Parathyroid adenoma (tissue), 2 donors: Measurements from ENCODE around the gene WNT7B.

ENCODE experiments used
- H2AFZ ChIP-seq: fragments of 300-600 bp; sonication (generic); one replicate; pipeline ENCODE4 v1.7.0; 2017; ENCODE audit warnings: antibody characterized with exemption, mild to moderate bottlenecking
- H3K27ac ChIP-seq: fragments of 300-600 bp; sonication (generic); one replicate; pipeline ENCODE4 v1.7.0; 2017
- H3K27me3 ChIP-seq: fragments of 300-600 bp; sonication (generic); one replicate; pipeline ENCODE4 v1.7.0; 2017; ENCODE audit warnings: low read length; ENCODE audit not compliant: control insufficient read depth, insufficient read depth
- H3K36me3 ChIP-seq: fragments of 300-600 bp; sonication (generic); one replicate; pipeline ENCODE4 v1.7.0; 2017; ENCODE audit warnings: low read length; ENCODE audit not compliant: control insufficient read depth, insufficient read depth
- H3K4me1 ChIP-seq: fragments of 300-600 bp; sonication (generic); one replicate; pipeline ENCODE4 v1.7.0; 2017; ENCODE audit warnings: control low read depth
- H3K4me2 ChIP-seq: fragments of 300-600 bp; sonication (generic); one replicate; pipeline ENCODE4 v1.7.0; 2017; ENCODE audit warnings: low read length
- H3K4me3 ChIP-seq: fragments of 300-600 bp; sonication (generic); one replicate; pipeline ENCODE4 v1.7.0; 2017; ENCODE audit warnings: low read depth, low read length
- H3K79me2 ChIP-seq: fragments of 300-600 bp; sonication (generic); one replicate; pipeline ENCODE4 v1.7.0; 2017; ENCODE audit warnings: control low read depth
- H3K9ac ChIP-seq: fragments of 300-600 bp; sonication (generic); one replicate; pipeline ENCODE4 v1.7.0; 2017; ENCODE audit warnings: mild to moderate bottlenecking
- H3K9me3 ChIP-seq: fragments of 300-600 bp; sonication (generic); one replicate; pipeline ENCODE4 v1.7.0; 2017; ENCODE audit warnings: low read length; ENCODE audit not compliant: control insufficient read depth
- TF ChIP-seq, protein P1 (sequence below): fragments of 300-600 bp; sonication (generic); IDR thresholded peaks from one replicate; pipeline ENCODE4 v1.7.0; 2017; ENCODE audit warnings: antibody characterized with exemption, mild to moderate bottlenecking
- donor health status: primary hyperparathyroidism.

WNT7B gene

DNA sequence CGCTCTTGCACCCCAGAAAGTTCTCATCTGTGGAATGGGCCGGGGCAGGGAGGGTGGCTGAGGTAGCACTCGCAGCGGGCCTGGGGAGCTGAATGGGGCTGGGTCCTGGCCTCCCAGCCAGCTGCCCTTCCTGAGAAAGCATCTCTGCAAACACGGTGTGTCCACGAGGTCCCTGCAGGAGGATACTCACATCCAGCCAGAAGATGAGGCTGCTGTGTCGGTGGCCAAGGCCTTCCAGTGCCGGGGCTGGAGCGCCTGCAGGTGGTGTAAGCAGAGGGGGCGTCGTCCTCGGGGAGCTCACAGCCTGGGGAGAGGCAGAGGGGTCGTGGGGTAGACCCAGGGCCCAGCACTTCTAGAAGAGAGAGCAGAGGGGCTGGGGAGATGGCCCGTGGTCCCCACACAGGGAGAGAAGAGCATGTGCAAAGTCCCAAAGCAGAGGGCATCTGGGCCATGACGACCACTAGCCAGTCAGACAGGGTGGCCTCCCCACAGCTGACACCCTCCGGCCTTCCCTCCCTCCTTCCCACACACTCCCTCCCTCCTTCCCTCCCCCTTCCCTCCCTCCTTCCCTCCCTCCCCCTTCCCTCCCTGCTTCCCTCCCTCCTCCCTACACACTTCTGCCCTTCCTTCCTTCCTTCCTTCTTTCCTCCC, 97.9 kb downstream of the WNT7B start:
- no peak overlapping the region for H2AFZ ChIP-seq
- no peak overlapping the region for H3K9ac ChIP-seq
- peaks cover 3% of the 10 kb centered on the region for H3K27me3 ChIP-seq
- no peak overlapping the region for H3K27ac ChIP-seq
- TF ChIP-seq, protein P1, sequence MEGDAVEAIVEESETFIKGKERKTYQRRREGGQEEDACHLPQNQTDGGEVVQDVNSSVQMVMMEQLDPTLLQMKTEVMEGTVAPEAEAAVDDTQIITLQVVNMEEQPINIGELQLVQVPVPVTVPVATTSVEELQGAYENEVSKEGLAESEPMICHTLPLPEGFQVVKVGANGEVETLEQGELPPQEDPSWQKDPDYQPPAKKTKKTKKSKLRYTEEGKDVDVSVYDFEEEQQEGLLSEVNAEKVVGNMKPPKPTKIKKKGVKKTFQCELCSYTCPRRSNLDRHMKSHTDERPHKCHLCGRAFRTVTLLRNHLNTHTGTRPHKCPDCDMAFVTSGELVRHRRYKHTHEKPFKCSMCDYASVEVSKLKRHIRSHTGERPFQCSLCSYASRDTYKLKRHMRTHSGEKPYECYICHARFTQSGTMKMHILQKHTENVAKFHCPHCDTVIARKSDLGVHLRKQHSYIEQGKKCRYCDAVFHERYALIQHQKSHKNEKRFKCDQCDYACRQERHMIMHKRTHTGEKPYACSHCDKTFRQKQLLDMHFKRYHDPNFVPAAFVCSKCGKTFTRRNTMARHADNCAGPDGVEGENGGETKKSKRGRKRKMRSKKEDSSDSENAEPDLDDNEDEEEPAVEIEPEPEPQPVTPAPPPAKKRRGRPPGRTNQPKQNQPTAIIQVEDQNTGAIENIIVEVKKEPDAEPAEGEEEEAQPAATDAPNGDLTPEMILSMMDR: no peak
- H3K4me3 ChIP-seq: no peak overlapping the region
- H3K79me2 ChIP-seq: no peaks in the 10 kb centered on the region
- H3K4me2 ChIP-seq: no peak overlapping the region
- no peaks in the 10 kb centered on the region for H3K36me3 ChIP-seq
- H3K4me1 ChIP-seq: no peaks in the 10 kb centered on the region
- H3K9me3 ChIP-seq: no peaks in the 10 kb centered on the region

DNA sequence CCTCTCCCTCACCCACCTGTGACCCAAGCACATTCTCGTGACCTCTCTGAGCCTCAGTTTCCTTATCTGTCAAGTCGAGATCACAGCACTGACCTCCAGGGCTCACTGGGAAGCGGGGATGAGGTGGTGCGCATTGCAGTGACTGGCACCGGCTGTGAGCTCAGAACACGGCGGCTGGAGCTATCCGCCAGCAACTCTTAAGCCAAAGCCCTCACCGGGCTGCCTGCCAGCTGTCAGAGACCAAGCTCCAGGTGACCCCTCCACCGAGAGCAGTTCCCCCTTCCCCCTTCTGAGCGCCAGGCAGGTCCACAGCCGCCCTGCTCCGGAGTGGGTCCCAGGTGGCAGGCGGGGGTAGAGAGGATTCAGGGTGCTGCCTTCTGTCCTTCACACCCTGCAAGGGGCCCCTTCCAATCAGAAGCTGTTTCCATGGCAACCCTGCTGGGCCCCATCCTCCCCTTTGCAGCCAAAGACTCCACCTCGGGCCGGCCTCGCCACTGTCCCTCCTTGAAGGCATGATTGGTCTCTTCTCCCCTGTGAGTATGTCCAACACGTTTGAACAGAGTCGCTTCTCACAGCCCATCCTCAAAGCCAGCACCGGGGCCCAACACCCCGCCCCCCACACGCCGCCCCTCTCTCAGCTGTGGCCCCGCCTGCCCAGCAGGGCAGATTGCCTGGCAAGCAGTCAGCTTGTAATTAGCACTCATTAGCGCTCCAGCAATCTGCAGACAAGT, 98.7 kb downstream of the WNT7B start:
- no peak overlapping the region for H3K4me3 ChIP-seq
- peaks cover 3% of the 10 kb centered on the region for H3K27me3 ChIP-seq
- no peaks in the 10 kb centered on the region for H3K79me2 ChIP-seq
- no peak overlapping the region for H3K27ac ChIP-seq
- H3K4me1 ChIP-seq: no peaks in the 10 kb centered on the region
- no peak overlapping the region for H2AFZ ChIP-seq
- TF ChIP-seq, protein P1: no peak
- H3K4me2 ChIP-seq: no peak overlapping the region
- H3K36me3 ChIP-seq: peaks cover under 1% of the 10 kb centered on the region
- no peak overlapping the region for H3K9ac ChIP-seq
- no peaks in the 10 kb centered on the region for H3K9me3 ChIP-seq

DNA sequence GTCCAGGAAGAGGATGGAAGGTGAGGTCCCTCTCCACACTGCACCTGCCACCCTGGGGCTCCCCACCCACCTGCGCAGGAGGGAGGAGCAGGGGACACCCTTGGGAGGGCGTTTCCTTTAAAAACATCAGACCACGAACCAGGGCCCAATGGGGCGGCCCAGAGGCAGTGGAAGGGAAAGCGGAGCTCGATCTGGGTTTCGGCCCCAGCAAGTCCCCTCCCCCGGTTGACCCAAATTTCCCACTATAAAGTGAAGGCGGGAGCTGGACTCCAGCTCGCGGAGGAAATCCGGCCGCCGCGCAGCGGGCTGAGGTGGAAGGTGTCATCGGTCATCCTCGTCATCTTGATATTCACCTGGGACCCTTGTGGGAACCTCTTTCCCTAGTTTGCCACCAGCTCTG, 99.3 kb downstream of the WNT7B start:
- no peak overlapping the region for H3K27ac ChIP-seq
- H2AFZ ChIP-seq: no peak overlapping the region
- H3K9ac ChIP-seq: no peak overlapping the region
- TF ChIP-seq, protein P1: no peak
- no peak overlapping the region for H3K4me3 ChIP-seq
- H3K4me1 ChIP-seq: no peaks in the 10 kb centered on the region
- peaks cover 4% of the 10 kb centered on the region for H3K36me3 ChIP-seq
- peaks cover 3% of the 10 kb centered on the region for H3K27me3 ChIP-seq
- no peak overlapping the region for H3K4me2 ChIP-seq
- H3K79me2 ChIP-seq: no peaks in the 10 kb centered on the region
- H3K9me3 ChIP-seq: no peaks in the 10 kb centered on the region

DNA sequence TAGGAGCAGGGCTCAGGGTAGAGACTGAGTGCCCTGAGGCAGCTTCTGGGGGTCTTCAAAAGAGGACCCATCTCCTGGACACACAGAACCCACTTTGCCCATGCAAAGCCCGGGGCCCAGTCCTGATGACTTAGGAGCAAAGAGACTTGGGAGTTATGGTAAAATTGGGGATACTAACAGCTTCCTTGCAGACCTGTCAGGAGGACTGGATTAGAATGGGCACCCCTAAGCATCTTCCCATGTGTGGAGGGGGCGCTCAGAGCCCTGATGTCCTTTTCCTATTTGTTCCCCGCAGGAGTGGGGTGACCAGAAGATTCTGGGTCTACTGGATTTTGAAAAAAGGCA, 100.0 kb downstream of the WNT7B start:
- Histone ChIP-seq H3K4me2 (no peak overlapping the region), H3K36me3 (peaks cover 4% of the 10 kb centered on the region), H3K9me3 (no peaks in the 10 kb centered on the region), H3K4me3 (no peak overlapping the region), H3K27me3 (peaks cover 3% of the 10 kb centered on the region), H2AFZ (no peak overlapping the region), H3K4me1 (no peaks in the 10 kb centered on the region), H3K9ac (no peak overlapping the region), H3K27ac (no peak overlapping the region), H3K79me2 (no peaks in the 10 kb centered on the region)
- TF ChIP-seq, protein P1: no peak
